Endothelial cell of umbilical vein (primary cell): ENCODE results near the gene POLR2E. TPM values are rescaled to one million over a fixed set of nuclear protein-coding genes. Genes with fewer than 3 reads are reported as not detected.

Source experiments
- BruUV-seq: library from RNA; stranded (reverse); fragments of 400-500 nt; replicated peaks from 2 replicates; lab custom pipeline; 2021; lab: Mats Ljungman, UMichigan
- CTCF ChIA-PET: fragments of 300-600, 350-600 bp; sonication (Branson Sonifier 250); formaldehyde crosslinking; loops from one replicate; lab custom pipeline; 2021; ENCODE audit warnings: antibody characterized with exemption, inconsistent platforms; lab: Charles Lee
- POLR2A ChIA-PET: fragments of 300-600, 350-600 bp; sonication (Branson Sonifier 250); formaldehyde crosslinking; loops from one replicate; lab custom pipeline; 2021; ENCODE audit warnings: antibody characterized with exemption, inconsistent platforms; lab: Charles Lee
- DNase-seq: peaks from one replicate; pipeline ENCODE4 v3.0.0-alpha.2; 2011; ENCODE audit warnings: low read depth, low spot score
- FAIRE-seq: peaks from 2 replicates; lab custom pipeline; 2011; peaks lifted over from hg19 to GRCh38; lab: Jason Lieb, UNC
- H2AFZ ChIP-seq: 2 replicates; pipeline ENCODE4 v1.6.0; 2012; ENCODE audit warnings: low read depth, low read length, control low read depth, inconsistent platforms
- H3K27ac ChIP-seq: 2 replicates; pipeline ENCODE4 v1.5.1; 2011; ENCODE audit warnings: low read depth, mild to moderate bottlenecking, control low read depth, low read length, moderate library complexity; ENCODE audit not compliant: insufficient read depth
- H3K27me3 ChIP-seq, 2 experiments: 2 replicates each; pipeline versions ENCODE4 v1.6.0 to v1.6.1; 2011; ENCODE audit warnings: low read length in 2 of 2, mixed read lengths in 1 of 2; ENCODE audit not compliant: control insufficient read depth in 2 of 2, insufficient read depth in 2 of 2
- H3K36me3 ChIP-seq, 2 experiments: 2 replicates in 1 of 2; 3 replicates in 1 of 2; pipeline ENCODE4 v1.5.1; 2011; ENCODE audit warnings: low read length in 2 of 2, mild to moderate bottlenecking in 1 of 2, moderate library complexity in 1 of 2; ENCODE audit not compliant: control insufficient read depth in 2 of 2, insufficient read depth in 2 of 2; ENCODE audit errors: extremely low read depth in 1 of 2
- H3K4me1 ChIP-seq: 3 replicates; pipeline ENCODE4 v1.5.1; 2011; ENCODE audit warnings: mild to moderate bottlenecking, low read length; ENCODE audit not compliant: control insufficient read depth, insufficient read depth; ENCODE audit errors: extremely low read depth
- H3K4me2 ChIP-seq: 2 replicates; pipeline ENCODE4 v1.6.1; 2011; ENCODE audit warnings: low read length, control low read depth, mixed read lengths; ENCODE audit not compliant: insufficient read depth
- H3K4me3 ChIP-seq, 3 experiments: fragments of 200-600 bp in 1 of 3; sonication (generic), shearing (Covaris generic) in 1 of 3; replicated peaks in 1 of 3; 2 replicates each; pipeline ENCODE4 v1.5.1; 2011 to 2016; ENCODE audit warnings: control low read depth in 3 of 3, low read length in 3 of 3, mild to moderate bottlenecking in 2 of 3, inconsistent platforms in 1 of 3, low read depth in 1 of 3, moderate library complexity in 1 of 3; ENCODE audit not compliant: insufficient read depth in 1 of 3
- H3K79me2 ChIP-seq: 2 replicates; pipeline ENCODE4 v1.6.0; 2012; ENCODE audit warnings: low read length, inconsistent platforms; ENCODE audit not compliant: control insufficient read depth, insufficient read depth
- H3K9ac ChIP-seq: replicated peaks from 2 replicates; pipeline ENCODE3; 2011; ENCODE audit warnings: low read length, control low read depth; ENCODE audit not compliant: insufficient read depth; ENCODE audit errors: extremely low read depth
- H3K9me1 ChIP-seq: replicated peaks from 3 replicates; pipeline ENCODE4 v1.6.0; 2011; ENCODE audit warnings: mild to moderate bottlenecking, low read length; ENCODE audit not compliant: control insufficient read depth, insufficient read depth; ENCODE audit errors: extremely low read depth
- H3K9me3 ChIP-seq: replicated peaks from 2 replicates; pipeline ENCODE4 v1.5.1; 2012; ENCODE audit warnings: low read length, inconsistent platforms; ENCODE audit not compliant: control insufficient read depth, insufficient read depth
- H4K20me1 ChIP-seq: replicated peaks from 2 replicates; pipeline ENCODE3; 2011; ENCODE audit warnings: mild to moderate bottlenecking, low read length; ENCODE audit not compliant: control insufficient read depth, insufficient read depth; ENCODE audit errors: extremely low read depth
- CTCF ChIP-seq, 2 donors: IDR thresholded peaks; 1 replicate in 1 of 2; 2 replicates in 1 of 2; pipeline ENCODE4 v1.5.1; 2011; ENCODE audit warnings: low read length in 2 of 2, mild to moderate bottlenecking in 2 of 2, moderate library complexity in 2 of 2, control low read depth in 1 of 2, inconsistent platforms in 1 of 2, low read depth in 1 of 2; ENCODE audit not compliant: insufficient read depth in 1 of 2; ENCODE audit errors: extremely low read depth in 1 of 2
- EZH2 ChIP-seq: IDR thresholded peaks from 2 replicates; pipeline ENCODE4 v1.6.1; 2012; ENCODE audit warnings: borderline replicate concordance, low read depth, mild to moderate bottlenecking, moderate library complexity, low read length, inconsistent platforms; ENCODE audit not compliant: severe bottlenecking
- FOS ChIP-seq: IDR thresholded peaks from 2 replicates; pipeline ENCODE4 v1.6.1; 2011; ENCODE audit warnings: mild to moderate bottlenecking, low read length, moderate library complexity, borderline replicate concordance; ENCODE audit not compliant: insufficient read depth
- GATA2 ChIP-seq: IDR thresholded peaks from 2 replicates; pipeline ENCODE4 v1.7.0; 2011; ENCODE audit warnings: low read depth, mild to moderate bottlenecking, moderate library complexity, mixed read lengths, low read length; ENCODE audit not compliant: insufficient read length, insufficient read depth
- JUN ChIP-seq: IDR thresholded peaks from 2 replicates; pipeline ENCODE4 v1.6.1; 2011; ENCODE audit warnings: borderline replicate concordance, low read depth; ENCODE audit not compliant: insufficient read length, insufficient read depth
- MAX ChIP-seq: IDR thresholded peaks from 2 replicates; pipeline ENCODE4 v1.6.1; 2011; ENCODE audit not compliant: insufficient read depth, insufficient read length
- MYC ChIP-seq: IDR thresholded peaks from one replicate; pipeline ENCODE4 v1.6.1; 2011; ENCODE audit warnings: mild to moderate bottlenecking, low read depth, low read length
- POLR2A ChIP-seq: IDR thresholded peaks from 2 replicates; pipeline ENCODE4 v1.6.1; 2012; ENCODE audit warnings: low read depth, mild to moderate bottlenecking, control low read depth, low read length
- POLR2AphosphoS5 ChIP-seq: IDR thresholded peaks from 2 replicates; pipeline ENCODE4 v1.6.1; 2012; ENCODE audit warnings: low read depth, mild to moderate bottlenecking, control low read depth, low read length, moderate library complexity; ENCODE audit not compliant: insufficient read depth
- dilution Hi-C: fragments of 300-500 bp; cut with MboI; formaldehyde crosslinking; loops from one replicate; pipeline ENCODE4 v1.15.0; 2019; ENCODE audit warnings: low sequenced_read_pairs; ENCODE audit not compliant: extremely low pct_ligation_motif_present
- intact Hi-C: fragments of 100-400 bp; cut with micrococcal nuclease; formaldehyde crosslinking; loops from one replicate; pipeline ENCODE4 v1.10.0; 2022
- polyA plus RNA-seq, 4 experiments: library from polyadenylated mRNA; depleted of rRNA in 3 of 4; stranded (reverse) in 3 of 4; unstranded in 1 of 4; fragments of >200 nt; gene quantifications; 2 replicates each; pipeline versions ENCODE4 v1.2.1 to v1.2.3, GENCODE V29; 2011 to 2012; ENCODE audit warnings: missing spikeins in 1 of 4
- total RNA-seq: library from RNA; stranded (reverse); gene quantifications from 2 replicates; pipeline ENCODE4 v1.2.3, GENCODE V29; 2021

POLR2E gene
- total and polyA plus RNA-seq, 2 donors (not counting 3 experiments of a cell fraction or from before 2014, with no cell fraction given), result 272 to 344 TPM

DNA sequence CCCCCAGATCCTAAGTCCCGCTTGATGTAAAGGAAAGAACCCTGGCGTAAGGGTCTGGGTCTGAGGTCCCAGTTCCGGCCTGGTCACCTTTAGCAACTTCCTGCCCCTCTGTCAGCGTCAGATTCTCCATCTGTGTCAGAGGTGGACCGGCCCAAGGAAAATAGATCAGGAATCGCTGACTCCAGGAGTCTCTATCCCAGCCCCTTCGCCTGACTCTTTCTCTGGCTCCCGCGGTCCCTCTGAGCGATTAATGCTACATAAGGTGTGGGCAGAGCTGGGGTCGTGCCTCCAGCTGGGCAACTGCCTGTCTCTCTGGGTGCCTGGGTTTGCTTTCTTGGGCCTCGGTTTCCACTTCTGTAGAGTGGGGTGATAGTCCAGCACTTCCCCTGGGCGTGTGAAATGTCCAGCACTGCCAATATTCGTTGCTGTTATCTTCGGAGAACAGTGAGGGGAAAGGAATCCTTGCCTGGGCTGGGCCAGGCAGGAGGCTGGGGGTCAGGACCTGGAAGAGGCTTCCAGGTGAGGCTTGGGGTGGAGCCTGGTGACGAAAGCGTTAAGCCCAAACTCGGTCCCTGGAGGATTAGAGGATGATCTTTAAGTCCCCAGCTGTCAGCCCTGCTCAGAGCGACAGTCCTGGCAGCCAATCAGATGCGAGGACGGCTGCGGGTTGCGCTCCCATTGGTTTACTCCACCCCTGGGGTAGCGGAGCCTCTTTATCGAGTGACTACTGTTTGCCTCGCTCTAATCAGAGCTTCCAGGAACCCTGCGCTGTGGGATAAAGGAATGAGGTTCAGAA lies 54.5 kb downstream of the POLR2E start:
- ChIA-PET CTCF (interaction anchor here (0.7 to 2.7 kb wide), 3 partner anchors 12 to 26 kb away, joined by 3 to 10 read pairs (median 3); partner anchors contain the start of gene ARHGAP45), POLR2A (interaction anchor here (0.6 to 1.7 kb wide), 4 partner anchors 8 to 64 kb away, joined by 3 to 36 read pairs (median 3); partner anchors contain the start of gene CNN2)
- Histone ChIP-seq H3K9me1 (no peaks in the 10 kb centered on the region), H3K4me3 (peak overlapping the region; percentile 6 to 51 (median 51)), H3K9ac (no peak overlapping the region), H3K36me3 (peaks cover 7 to 8% of the 10 kb centered on the region in 2 experiments), H3K27ac (no peak overlapping the region), H3K79me2 (no peaks in the 10 kb centered on the region), H2AFZ (peak overlapping the region; percentile 55), H4K20me1 (no peaks in the 10 kb centered on the region), H3K27me3 (no peaks in the 10 kb centered on the region), H3K4me1 (peaks cover 25% of the 10 kb centered on the region), H3K9me3 (no peaks in the 10 kb centered on the region), H3K4me2 (peak overlapping the region; percentile 83)
- FAIRE-seq (peak; percentile 99), DNase-seq (peak; percentile 90)
- no TSS peak for BruUV-seq
- intact Hi-C loops (loop anchor here (2.0 kb wide), 1 partner anchor 54 kb away; the partner anchor contains the start of gene POLR2E), dilution Hi-C loops (no loop called here)
- TF ChIP-seq POLR2A, result no peak
- no peak for TF ChIP-seq MAX
- no peak for TF ChIP-seq MYC
- TF ChIP-seq POLR2AphosphoS5, result no peak
- TF ChIP-seq EZH2, result no peak
- TF ChIP-seq FOS, result no peak
- TF ChIP-seq CTCF (IDR thresholded peaks at IDR 0.05; ENCODE audit: extremely low read depth in 1 of 2, insufficient read depth in 1 of 2, low read depth in 1 of 2, low read length in 2 of 2), result no peak
- TF ChIP-seq JUN, result no peak
- TF ChIP-seq GATA2, result no peak
